SK-N-SH treated with all-trans-retinoic acid at 6 μM for 48 hours (cell line): ENCODE measurements around the gene PKMYT1.

Source experiments
- CREB5 ChIP-seq: fragments of 250-450 bp; sonication (Bioruptor Pico); IDR thresholded peaks from 2 replicates; pipeline ENCODE4 v1.5.1; 2020; ENCODE audit warnings: low read depth, mild to moderate bottlenecking, moderate library complexity
- CSRNP3 ChIP-seq: fragments of 250-450 bp; sonication (Bioruptor Pico); IDR thresholded peaks from 2 replicates; pipeline ENCODE4 v1.5.1; 2021; ENCODE audit warnings: mild to moderate bottlenecking, moderate library complexity
- ESRRG ChIP-seq: fragments of 250-450 bp; sonication (Bioruptor Pico); IDR thresholded peaks from 2 replicates; pipeline ENCODE4 v1.6.1; 2021; ENCODE audit warnings: mild to moderate bottlenecking
- ISL1 ChIP-seq: fragments of 250-450 bp; sonication (Bioruptor Pico); IDR thresholded peaks from 2 replicates; pipeline ENCODE4 v2.1.2; 2022; ENCODE audit warnings: mild to moderate bottlenecking, moderate library complexity
- RARB ChIP-seq: fragments of 250-450 bp; sonication (Bioruptor Pico); IDR thresholded peaks from 2 replicates; pipeline ENCODE4 v1.8.0; 2021; ENCODE audit warnings: mild to moderate bottlenecking, moderate library complexity
- TCF4 ChIP-seq: fragments of 250-450 bp; sonication (Bioruptor Pico); IDR thresholded peaks from 2 replicates; pipeline ENCODE4 v1.8.0; 2021; ENCODE audit warnings: mild to moderate bottlenecking, moderate library complexity, borderline replicate concordance
- ZNF565 ChIP-seq: fragments of 450-650 bp; formaldehyde crosslinking; conservative IDR thresholded peaks from 2 replicates; pipeline ENCODE4 v1.5.0; 2020; ENCODE audit warnings: low read depth, mild to moderate bottlenecking, moderate library complexity
- ZNF70 ChIP-seq: fragments of 450-650 bp; formaldehyde crosslinking; IDR thresholded peaks from 2 replicates; pipeline ENCODE4 v1.5.0; 2020; ENCODE audit warnings: mild to moderate bottlenecking, moderate library complexity

GRCh38 chr16:2962334-2963073, 17.7 kb downstream of the PKMYT1 start:
- TF ChIP-seq ZNF70 (CRISPR knock-in tag), result no peak
- TF ChIP-seq RARB (CRISPR knock-in tag), result no peak
- TF ChIP-seq CSRNP3 (CRISPR knock-in tag), result no peak
- no peak for TF ChIP-seq ESRRG (CRISPR knock-in tag)
- no peak for TF ChIP-seq TCF4 (CRISPR knock-in tag)
- no peak for TF ChIP-seq ISL1
- TF ChIP-seq CREB5 (CRISPR knock-in tag), result no peak
- TF ChIP-seq ZNF565, result no peak
